ENCODE measurements around the gene MARK3. TPM values are rescaled to one million over a fixed set of nuclear protein-coding genes. Genes with fewer than 3 reads are reported as not detected.

MARK3 gene
- total and polyA plus RNA-seq, 2 of the 4 experiments (the other 2 are of a cell fraction) = 78.5 to 80.5 TPM

- DNase-seq (no peak), ATAC-seq (ENCODE audit: low read depth) (peak; percentile 35)
- no peak overlapping the region for H2AK5ac ChIP-seq (ENCODE audit: low read depth, low read length)
- H4K8ac ChIP-seq (ENCODE audit: low read depth in 2 of 2, low read length in 2 of 2) = no peak overlapping the region
- no peak overlapping the region for H2BK20ac ChIP-seq (ENCODE audit: low read depth, low read length)
- no peak overlapping the region for H3K27ac ChIP-seq (ENCODE audit: insufficient read depth, low read length)
- BruUV-seq (replicated peaks) = no TSS peak
- no peak overlapping the region for H3K23ac ChIP-seq (ENCODE audit: low read depth, low read length)
- in situ Hi-C loops (cut with MboI; ENCODE audit: low sequenced_read_pairs) (no loop called here), intact Hi-C loops (cut with micrococcal nuclease) (loop anchor here (1.0 kb wide), 1 partner anchor 47 kb away; no protein-coding TSS in a partner anchor), dilution Hi-C loops (cut with HindIII; ENCODE audit: low sequenced_read_pairs, unreplicated experiment) (no loop called here)
- ChIA-PET CTCF (interaction anchor here (0.5 to 1.3 kb wide), 3 partner anchors 9 to 144 kb away, joined by 3 to 5 read pairs (median 4); no protein-coding TSS in a partner anchor), POLR2A (ENCODE audit: unreplicated experiment) (no interaction called here)
- H3K9me1 ChIP-seq (ENCODE audit: insufficient read depth, low read length) = peaks cover 2% of the 10 kb centered on the region; the same call in 1 of the 2 replicates
- 83% methylated on average over 4 of the region's 10 CpGs; no CpG with 5 or more reads in 1 of the 2 experiments for WGBS, 2 experiments (ENCODE audit: extremely low coverage in 2 of 2, insufficient read length in 1 of 2)
- peaks cover 32% of the 10 kb centered on the region for H4K20me1 ChIP-seq (ENCODE audit: insufficient read depth, low read length)
- H3K14ac ChIP-seq (replicated peaks; ENCODE audit: low read depth, low read length) = no peak overlapping the region
- H2AFZ ChIP-seq (replicated peaks; ENCODE audit: low read length, poor library complexity) = no peak overlapping the region
- H3K4me1 ChIP-seq (ENCODE audit: control insufficient read depth, insufficient read depth, low read length) = no peaks in the 10 kb centered on the region; the same call in 1 of the 2 replicates
- no peak overlapping the region for H3K9ac ChIP-seq (ENCODE audit: low read depth, low read length)
- H2BK5ac ChIP-seq (ENCODE audit: low read depth, low read length, poor library complexity, severe bottlenecking) = no peak overlapping the region
- H3K18ac ChIP-seq (ENCODE audit: low read depth, low read length) = no peak overlapping the region
- no peak overlapping the region for H4K5ac ChIP-seq (ENCODE audit: low read depth, low read length)
- H3K4me2 ChIP-seq (ENCODE audit: low read depth, low read length) = no peak overlapping the region
- H3K27me3 ChIP-seq (ENCODE audit: control insufficient read depth, insufficient read depth, low read length) = no peaks in the 10 kb centered on the region
- no peak overlapping the region for H2AK9ac ChIP-seq (replicated peaks; ENCODE audit: low read depth, low read length, poor library complexity)
- H3K56ac ChIP-seq (ENCODE audit: extremely low read depth, insufficient read depth, low read length) = no peak overlapping the region
- H3K36me3 ChIP-seq (ENCODE audit: control insufficient read depth, insufficient read depth, low read length) = peaks cover 57% of the 10 kb centered on the region
- H2BK120ac ChIP-seq (ENCODE audit: low read depth, low read length) = no peak overlapping the region
- H4K91ac ChIP-seq (ENCODE audit: insufficient read depth, low read depth, low read length) = no peak overlapping the region
- H3K9me3 ChIP-seq (ENCODE audit: control insufficient read depth, insufficient read depth, low read length) = no peaks in the 10 kb centered on the region
- H3K4me3 ChIP-seq (ENCODE audit: insufficient read depth, low read depth, low read length) = no peak overlapping the region
- TF ChIP-seq CHD1 (IDR thresholded peaks at IDR 0.05; ENCODE audit: low read depth, low read length) (no peak), MAZ (IDR thresholded peaks at IDR 0.05; ENCODE audit: borderline replicate concordance, low read depth, low read length) (no peak), RAD21 (IDR thresholded peaks at IDR 0.05; ENCODE audit: low read length) (no peak), POLR2A (IDR thresholded peaks at IDR 0.05; ENCODE audit: low read depth, low read length) (no peak), FOS (IDR thresholded peaks at IDR 0.05; ENCODE audit: low read depth, low read length) (no peak), CTCF (conservative IDR thresholded peaks at IDR 0.05; ENCODE audit: low read depth, low read length) (no peak), MXI1 (IDR thresholded peaks at IDR 0.05; ENCODE audit: borderline replicate concordance, low read depth, low read length) (no peak), SMC3 (IDR thresholded peaks at IDR 0.05; ENCODE audit: low read depth, low read length) (no peak), MAFK (IDR thresholded peaks at IDR 0.05; ENCODE audit: low read depth, low read length) (no peak), CEBPB (IDR thresholded peaks at IDR 0.05; ENCODE audit: low read depth, low read length) (no peak), NFE2L2 (IDR thresholded peaks at IDR 0.05; ENCODE audit: low read depth, low read length) (no peak), RCOR1 (IDR thresholded peaks at IDR 0.05; ENCODE audit: insufficient replicate concordance, low read length) (no peak), BHLHE40 (IDR thresholded peaks at IDR 0.05; ENCODE audit: low read depth, low read length) (no peak), RFX5 (IDR thresholded peaks at IDR 0.05; ENCODE audit: low read depth, low read length) (no peak)
- TF ChIP-seq, protein P1, sequence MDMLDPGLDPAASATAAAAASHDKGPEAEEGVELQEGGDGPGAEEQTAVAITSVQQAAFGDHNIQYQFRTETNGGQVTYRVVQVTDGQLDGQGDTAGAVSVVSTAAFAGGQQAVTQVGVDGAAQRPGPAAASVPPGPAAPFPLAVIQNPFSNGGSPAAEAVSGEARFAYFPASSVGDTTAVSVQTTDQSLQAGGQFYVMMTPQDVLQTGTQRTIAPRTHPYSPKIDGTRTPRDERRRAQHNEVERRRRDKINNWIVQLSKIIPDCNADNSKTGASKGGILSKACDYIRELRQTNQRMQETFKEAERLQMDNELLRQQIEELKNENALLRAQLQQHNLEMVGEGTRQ (IDR thresholded peaks at IDR 0.05; ENCODE audit: low read depth, low read length) = no peak
- TF ChIP-seq, protein P2, sequence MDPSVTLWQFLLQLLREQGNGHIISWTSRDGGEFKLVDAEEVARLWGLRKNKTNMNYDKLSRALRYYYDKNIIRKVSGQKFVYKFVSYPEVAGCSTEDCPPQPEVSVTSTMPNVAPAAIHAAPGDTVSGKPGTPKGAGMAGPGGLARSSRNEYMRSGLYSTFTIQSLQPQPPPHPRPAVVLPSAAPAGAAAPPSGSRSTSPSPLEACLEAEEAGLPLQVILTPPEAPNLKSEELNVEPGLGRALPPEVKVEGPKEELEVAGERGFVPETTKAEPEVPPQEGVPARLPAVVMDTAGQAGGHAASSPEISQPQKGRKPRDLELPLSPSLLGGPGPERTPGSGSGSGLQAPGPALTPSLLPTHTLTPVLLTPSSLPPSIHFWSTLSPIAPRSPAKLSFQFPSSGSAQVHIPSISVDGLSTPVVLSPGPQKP (IDR thresholded peaks at IDR 0.05; ENCODE audit: borderline replicate concordance, low read depth, low read length) = no peak
- no peak overlapping the region for H2BK15ac ChIP-seq (ENCODE audit: low read depth, low read length)
- H3K79me1 ChIP-seq (ENCODE audit: low read depth in 1 of 2, low read length in 2 of 2) = peaks cover 39 to 65% of the 10 kb centered on the region in 2 experiments
- no peak overlapping the region for H3K4ac ChIP-seq (ENCODE audit: low read depth, low read length)
Measured at GRCh38 chr14:103499709-103500108, 114.5 kb downstream of the MARK3 start.

Measured in IMR-90 (cell line).